CD4-positive, alpha-beta T cell treated with Interleukin-4 for 4 hours (primary cell): ENCODE measurements around the gene SHOC2.

Source experiments
- DNase-seq: peaks from one replicate; pipeline ENCODE4 v3.0.0-alpha.2; 2020

SHOC2 gene

GRCh38 chr10:110989016-110989415 is 69.6 kb downstream of the SHOC2 start:
- DNase-seq = no peak

DNA sequence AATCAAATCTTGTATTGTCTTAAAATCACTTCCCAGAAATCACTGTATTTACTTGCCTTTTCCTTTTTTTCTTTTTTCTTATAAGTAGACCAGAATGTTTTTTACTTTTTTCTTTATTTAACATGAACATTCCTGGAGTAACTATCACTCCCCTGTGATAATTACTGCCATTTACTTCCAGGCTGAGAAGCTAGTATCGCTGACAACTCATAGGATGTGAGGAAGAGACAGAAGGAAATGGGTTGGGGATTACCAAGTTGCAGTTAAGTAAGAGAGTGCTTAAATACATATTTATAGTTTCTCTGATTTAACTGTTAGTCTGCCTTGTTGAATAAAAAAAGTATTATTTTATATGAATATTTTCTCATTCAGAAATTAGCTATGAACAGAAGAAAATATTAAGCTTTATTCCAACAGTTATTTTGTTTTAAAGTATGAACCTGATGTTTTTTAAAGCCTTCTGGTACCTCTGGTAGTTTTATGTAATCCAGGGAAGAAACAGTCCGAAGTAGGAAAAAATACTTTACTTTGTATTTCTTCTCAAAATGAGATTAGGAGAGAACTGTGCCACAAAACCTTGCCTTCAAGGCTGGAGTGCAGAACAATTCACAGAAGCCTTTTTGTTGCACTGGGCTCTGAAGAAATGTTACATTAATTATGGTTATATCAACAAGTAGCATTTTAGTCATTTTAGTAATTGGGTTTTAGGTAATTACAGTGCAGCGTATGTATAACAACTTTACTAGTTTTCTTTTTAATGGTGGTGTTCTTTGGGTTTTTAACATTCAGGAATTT is 72.8 kb downstream of the SHOC2 start:
- DNase-seq = no peak

DNA sequence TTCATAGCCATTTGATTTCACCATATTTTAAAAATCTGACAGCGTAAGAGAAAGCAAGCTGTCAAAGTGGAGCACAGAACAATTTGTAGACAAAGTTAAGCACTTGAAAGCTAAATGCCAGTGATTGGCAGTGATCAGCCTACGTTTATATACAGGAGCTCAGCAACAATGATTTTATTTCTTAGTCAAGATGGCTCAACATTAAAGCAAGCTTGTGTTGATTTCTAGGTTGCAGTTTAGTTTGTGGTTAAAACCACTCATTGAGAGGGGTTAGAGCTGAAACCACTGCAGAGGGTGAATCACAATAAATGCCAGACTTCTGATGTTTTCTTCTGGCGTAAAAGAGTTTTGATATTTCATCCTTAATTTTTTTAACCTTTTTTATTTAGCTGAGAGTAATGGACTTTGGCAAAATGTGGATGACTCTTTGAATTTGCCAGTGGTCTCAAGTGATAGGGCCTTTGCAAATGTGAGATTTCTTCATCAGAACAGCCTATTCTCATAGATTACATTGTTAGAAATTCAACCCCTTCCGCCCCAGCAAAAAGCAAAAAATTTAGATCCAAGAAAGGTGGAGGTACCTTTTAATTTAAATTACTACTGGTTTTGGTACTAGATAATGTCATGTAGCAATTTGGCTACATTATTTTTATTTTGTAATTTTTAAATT is 73.8 kb downstream of the SHOC2 start:
- DNase-seq = peak; percentile 75

GRCh38 chr10:110994406-110995086 is 75.1 kb downstream of the SHOC2 start:
- no peak for DNase-seq

GRCh38 chr10:110995301-110995700 is 75.9 kb downstream of the SHOC2 start:
- DNase-seq = no peak

DNA sequence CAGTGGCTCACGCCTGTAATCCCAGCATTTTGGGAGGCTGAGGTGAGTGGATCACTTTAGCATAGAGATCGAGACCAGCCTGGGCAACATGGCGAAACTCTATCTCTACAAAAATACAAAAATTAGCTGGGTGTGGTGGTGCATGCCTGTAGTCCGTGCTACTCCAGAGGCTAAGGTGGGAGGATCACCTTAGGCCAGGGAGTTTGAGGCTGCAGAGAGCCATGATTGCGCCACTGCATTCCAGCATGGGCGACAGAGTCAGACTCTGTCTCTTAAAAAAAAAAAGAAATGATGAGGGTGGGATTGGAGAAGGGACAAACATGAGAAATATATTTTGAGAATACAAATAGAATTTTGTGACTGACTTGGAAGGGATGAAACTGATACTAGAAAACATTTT is 76.9 kb downstream of the SHOC2 start:
- DNase-seq = no peak

DNA sequence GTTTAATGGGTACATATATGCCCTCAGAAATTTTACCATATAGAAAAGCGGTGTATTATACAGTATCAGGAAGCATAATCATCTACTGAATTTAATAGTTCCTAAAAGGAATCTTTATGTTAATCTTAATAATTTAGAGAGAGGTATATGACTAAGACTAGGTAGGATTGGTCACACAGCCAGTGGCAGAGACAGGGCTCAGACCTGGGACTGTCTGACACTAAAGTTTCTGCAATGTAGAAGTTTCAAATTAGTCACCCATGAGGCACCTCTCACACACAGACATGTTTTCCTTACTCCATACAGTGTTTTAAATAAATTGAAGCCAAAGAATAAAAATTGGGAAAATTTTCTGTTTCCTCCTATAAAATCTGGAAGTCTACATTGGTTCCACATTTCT is 84.6 kb downstream of the SHOC2 start:
- DNase-seq = no peak

GRCh38 chr10:111007486-111007885 is 88.1 kb downstream of the SHOC2 start:
- no peak for DNase-seq

DNA sequence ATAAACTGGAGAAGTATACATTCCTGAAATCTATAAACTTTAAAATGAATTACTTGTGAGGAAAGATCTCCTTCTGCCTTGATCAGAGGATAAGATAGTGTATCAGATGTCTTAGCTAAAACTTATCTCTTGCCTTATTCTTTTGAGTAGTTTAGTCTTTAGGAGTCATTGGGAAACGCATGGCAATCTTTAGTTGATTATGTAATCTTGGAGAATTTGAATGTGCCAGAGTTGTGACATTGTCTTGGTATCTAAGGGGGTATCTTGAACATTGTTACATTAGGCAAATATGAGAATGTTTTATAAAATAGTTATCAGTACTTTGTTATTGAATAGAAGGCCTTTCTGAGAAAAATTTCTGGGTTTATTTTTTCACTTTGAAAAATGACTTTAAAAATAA is 95.8 kb downstream of the SHOC2 start:
- DNase-seq = no peak

GRCh38 chr10:111017098-111017497 is 97.7 kb downstream of the SHOC2 start:
- no peak for DNase-seq

- no peak for DNase-seq
Measured at GRCh38 chr10:111018021-111018420, 98.6 kb downstream of the SHOC2 start.

GRCh38 chr10:111023060-111023459 is 103.7 kb downstream of the SHOC2 start:
- DNase-seq = no peak

DNA sequence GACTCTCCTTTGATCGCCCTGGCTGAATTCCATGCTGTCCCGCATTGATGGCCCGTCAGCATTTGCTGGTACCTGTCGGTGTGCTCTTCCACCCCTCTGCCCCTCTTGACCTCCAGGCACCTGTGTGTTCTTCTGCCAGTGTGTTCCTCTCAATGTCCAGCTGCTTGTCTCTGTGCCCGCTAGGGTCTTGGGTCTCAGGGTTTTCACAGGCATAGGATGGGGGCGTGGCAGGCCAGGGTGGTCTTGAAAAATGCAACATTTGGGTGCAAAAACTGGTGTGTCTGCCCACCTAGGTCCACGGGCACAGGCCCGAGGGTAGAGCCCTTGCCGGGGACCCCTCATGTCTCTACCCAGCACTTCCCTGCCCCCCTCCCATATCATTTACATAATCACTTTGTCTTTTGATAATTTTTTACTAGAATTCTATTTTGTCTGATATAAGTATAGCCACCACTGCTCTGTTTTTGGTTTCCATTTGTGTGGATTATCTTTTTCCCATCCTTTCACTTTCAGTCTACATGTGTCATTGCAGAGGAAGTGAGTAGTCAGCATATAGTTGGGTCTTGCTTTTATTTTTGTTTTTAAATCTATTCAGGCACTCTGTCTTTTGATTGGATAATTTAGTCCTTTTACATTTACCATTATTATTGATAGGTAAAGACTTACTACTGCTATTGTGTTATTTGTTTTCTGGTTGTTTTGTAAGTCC is 110.8 kb downstream of the SHOC2 start:
- DNase-seq = no peak

- no peak for DNase-seq
Measured at GRCh38 chr10:111034598-111035310, 115.3 kb downstream of the SHOC2 start.

GRCh38 chr10:111035542-111035941 is 116.1 kb downstream of the SHOC2 start:
- DNase-seq = no peak

DNA sequence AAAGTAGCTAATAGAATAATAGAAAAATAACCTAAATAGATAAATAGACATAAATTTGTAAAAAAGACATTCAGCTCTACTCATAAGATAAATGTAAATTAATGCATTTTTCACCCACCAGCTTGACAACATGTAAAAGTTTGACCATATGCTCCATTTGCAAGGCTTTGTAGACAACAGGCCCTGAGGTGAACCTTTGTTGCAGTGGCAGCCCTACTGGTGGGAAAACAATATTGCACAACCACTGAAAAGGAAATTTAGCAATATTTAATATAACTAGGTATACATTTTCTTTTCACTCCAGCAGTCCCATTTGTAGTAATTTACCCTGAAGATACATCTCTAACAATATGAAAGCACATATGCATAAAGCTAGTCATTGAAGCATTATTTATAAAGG is 118.5 kb downstream of the SHOC2 start:
- no peak for DNase-seq

DNA sequence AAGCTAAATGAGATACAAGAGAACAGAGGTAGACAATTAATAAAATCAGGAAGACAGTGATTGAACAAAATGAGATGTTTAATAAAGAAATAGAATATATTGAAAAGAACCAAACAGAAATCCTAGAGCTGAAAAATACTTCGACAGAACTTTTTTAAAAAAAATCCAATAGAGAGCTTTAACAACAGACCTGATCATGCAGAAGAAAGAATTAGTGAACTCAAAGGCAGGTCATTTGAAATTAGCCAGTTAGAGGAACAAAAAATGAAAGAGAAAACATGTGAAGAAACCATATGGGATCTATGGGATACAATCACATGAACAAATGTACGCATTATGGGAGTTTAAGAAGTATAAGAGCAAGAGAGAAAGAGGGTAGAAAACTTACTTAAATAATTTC is 120.1 kb downstream of the SHOC2 start:
- DNase-seq = no peak

- no peak for DNase-seq
Measured at GRCh38 chr10:111057006-111057405, 137.6 kb downstream of the SHOC2 start.
